ENCODE data around the gene USP33.
A peak's percentile ranks its signal among the peaks of the same experiment; 100 is the strongest.
"Not testable (repeated sequence)": the region's sequence is repeated elsewhere in the genome, so short reads cannot be mapped to it uniquely, and the experiment has no call there.

USP33 gene

DNA sequence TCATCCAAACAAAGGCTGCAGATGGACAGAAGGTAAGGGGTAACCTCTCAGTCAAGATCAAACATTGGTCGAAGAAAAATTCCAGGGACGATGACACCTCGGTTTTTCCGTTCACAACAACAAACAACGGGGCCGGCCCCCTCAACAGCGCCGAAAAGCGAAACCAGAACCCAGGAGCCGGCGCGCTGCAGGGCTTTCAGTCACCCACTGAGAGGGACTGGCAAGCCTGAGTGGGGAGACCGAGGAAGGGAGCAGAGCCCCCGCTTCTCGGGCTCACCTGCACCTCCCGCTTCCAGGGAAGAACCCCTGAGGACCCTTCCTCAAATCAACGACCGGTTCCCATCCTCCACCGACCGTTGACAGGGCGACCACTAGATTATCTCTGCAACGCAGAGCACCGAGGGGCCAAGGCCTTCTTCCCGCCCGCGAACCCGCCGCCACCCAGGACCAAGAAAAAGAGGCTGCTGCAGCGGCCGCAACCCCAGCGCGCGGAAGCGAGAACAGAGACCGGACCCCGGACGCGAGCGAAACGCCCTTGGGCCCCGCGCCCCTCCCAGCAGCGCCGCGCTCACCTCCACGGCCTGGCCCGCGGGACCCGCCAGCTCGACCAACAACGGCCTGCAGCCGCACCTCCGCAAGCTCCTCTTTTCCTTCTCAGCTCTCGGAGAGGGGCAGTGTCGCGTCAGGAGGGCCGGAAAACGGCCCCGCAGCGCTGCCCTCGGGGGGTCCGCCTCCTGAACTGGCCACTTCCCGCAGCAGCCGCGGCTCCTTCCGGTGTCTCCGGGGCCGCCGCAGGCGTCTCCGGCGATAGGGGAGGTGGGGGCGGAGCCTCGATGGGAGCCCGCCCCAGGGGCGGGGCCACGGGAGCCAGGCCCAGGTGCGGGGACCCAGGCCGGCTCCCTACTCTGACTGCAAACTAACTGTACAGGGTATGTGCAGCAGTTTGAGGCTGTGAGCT is at the start of gene USP33:
TSS of gene USP33 (minus strand) at position 782 of the 958 bp plus-strand sequence. CDS start 18,155 bp downstream, outside the sequence.
- DNase-seq (ENCODE audit: low spot score): peak; percentile 90

- DNase-seq (ENCODE audit: low spot score): no peak
Measured at GRCh38 chr1:77803371-77803770, 43.7 kb upstream of the USP33 start.

GRCh38 chr1:77802026-77802425 is 42.4 kb upstream of the USP33 start:
- no peak for DNase-seq (ENCODE audit: low spot score)

GRCh38 chr1:77797991-77798390 is 38.3 kb upstream of the USP33 start:
- DNase-seq (ENCODE audit: low spot score): no peak

DNA sequence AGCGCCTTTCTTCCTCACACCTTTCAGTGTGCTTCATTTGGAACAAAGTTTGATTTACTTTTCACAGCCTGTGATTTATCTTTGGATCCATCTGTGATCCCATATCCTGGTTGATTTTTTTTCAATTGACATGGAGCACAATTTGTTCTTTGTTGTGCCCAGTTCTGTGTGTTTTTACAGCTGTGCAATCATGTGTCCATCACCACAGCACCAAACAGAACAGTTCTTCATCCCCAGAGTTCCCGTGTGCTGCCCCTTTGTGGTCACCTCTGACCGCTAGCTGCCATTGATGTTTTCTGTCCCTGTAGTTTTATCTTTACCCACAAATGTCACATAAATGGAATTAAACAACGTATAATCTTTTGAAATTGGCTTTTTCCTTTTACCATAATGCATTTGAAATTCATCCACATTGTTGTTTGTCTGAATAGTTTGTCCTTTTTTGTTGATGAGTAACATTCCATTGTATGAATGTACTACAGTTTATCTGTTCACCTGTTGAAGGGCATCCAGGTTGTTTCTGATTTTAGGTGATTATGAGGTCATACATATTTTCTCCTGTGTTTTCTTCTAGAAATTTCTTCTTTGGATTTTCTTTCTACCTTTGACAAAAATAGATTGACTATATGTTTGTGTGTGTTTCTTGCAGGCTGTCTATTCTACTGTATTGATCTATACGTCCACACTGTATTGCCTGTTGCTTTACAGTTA is 37.2 kb upstream of the USP33 start:
- DNase-seq (ENCODE audit: low spot score): no peak

DNA sequence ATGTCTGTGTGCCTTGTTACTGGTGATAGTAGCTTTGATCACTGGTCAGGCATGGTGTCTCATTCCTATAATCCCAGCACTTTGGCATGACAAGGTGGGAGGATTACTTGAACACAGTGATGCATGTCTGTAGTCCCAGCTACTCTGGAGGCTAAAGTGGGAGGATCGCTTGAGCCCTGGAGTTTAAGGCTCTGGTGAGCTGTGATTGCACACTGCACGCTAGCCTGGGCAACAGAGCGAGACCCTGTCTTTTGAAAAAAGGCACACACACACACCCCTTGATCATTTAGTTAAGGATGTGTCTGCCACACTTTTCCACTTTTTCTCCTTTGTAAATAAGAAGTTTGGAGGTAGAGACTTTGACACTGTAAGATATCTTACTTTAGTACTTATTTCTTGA is 34.9 kb upstream of the USP33 start:
- no peak for DNase-seq (ENCODE audit: low spot score)

GRCh38 chr1:77786093-77786741 is 26.6 kb upstream of the USP33 start:
- DNase-seq (ENCODE audit: low spot score): not testable (repeated sequence)

DNA sequence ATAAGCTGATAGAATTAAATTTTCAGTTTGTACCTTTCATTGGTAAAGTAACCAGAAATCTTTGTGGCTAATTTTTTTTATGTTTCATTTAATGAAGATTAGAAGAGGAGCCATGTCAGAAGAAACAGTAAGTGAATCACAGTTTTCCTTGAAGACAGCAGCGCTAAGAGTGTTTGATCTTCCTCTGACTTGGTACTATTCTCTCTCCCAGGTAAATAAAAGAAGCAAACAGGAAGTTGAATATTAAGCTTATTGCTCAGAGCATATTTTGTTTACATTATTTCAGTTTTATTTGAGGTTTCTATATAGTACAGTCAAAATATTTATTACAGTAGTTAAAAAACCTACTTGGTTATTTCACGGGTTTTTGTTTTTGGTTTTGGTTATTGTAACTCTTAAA is 23.5 kb upstream of the USP33 start:
- DNase-seq (ENCODE audit: low spot score): no peak

DNA sequence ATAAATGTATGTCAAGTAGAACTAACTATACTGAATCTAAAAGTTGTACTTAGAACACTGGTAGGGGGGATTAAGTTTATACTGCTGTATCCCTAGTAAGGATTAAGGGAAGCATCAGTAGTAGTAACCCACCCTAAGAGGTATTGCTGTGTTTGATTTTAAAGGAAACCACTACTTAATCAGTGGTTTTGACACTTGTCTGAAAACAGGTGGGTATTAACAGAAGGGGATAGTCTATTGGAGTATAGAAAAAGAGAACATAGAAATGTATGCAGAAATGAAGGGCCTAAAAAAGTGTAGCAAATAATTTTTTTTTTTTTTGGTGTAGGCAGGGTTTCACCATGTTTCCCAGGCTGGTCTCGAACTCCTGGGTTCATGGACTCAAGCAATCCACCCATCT is 22.0 kb upstream of the USP33 start:
- DNase-seq (ENCODE audit: low spot score): no peak

DNA sequence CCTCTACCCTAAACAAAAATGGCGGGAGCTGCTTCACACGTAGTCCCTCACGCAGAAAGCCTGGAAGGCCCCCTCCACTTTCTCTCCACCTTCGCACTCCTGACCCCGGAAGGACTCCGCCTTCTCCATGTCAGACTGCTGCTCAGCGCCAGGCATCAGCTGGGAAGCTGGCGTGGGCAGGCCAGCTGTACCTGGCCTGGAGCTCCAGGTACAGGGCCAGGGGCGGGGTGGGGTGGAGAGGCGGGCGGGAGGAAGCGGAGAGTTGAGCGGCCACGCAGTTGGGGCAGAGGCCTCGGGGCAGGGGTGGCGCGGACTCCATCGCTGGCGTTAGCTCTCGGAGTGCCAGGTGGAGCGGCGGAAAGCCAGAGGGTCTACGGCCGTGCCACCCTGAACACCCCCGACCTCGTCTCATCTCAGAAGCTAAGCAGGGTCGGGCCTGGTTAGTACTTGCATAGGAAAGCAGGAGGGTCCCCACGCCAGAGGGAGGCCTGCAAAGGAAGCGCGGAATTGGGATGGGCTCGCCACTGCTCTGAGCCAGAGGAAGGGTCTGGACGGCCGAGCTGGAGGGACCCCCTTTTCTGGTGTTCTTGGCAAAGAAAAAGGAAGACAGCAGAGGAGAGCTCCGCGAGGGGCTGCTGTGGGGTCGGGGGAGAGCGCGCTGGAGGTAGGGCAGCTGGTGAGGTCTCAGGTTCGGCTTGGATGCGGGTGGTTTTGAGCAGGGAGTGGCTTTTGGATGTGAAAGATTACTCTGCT is 20.1 kb upstream of the USP33 start, which contains the start of gene MIGA1:
TSS of gene MIGA1 (plus strand) at position 121 of the 753 bp plus-strand sequence. CDS start 3,604 bp downstream, outside the sequence.
- DNase-seq (ENCODE audit: low spot score): peak; percentile 61

DNA sequence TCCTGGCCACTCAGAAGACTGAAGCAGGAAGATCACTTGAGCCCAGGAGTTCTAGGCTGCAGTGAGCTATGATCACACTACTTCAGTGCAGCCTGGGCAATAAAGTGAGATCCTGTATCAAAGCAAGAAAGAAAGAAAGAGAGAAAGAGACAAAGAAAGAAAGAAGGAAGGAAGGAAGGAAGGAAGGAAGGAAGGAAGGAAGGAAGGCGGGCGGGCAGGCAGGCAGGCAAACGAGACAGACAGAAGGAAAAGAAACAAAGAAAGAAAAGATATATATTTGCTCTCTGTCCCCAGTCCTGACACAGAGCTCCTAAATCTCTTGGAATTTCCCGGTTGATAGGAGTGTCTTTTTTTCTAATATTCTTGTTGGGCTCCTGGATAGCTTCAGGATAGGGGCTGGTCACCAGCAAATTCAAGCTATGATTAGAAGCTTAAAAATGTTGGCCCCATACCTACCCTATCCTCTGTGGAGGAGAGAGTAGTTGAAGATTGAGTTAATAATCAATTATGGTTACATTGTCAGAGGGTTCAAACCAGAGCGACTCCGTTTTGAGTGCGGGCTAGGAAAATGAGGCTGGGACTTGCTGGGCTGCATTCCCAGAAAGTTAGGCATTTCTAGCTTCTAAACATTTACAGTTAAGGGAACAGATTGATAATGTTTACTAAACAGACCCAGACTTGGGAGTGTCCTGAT is 16.5 kb upstream of the USP33 start:
- no peak for DNase-seq (ENCODE audit: low spot score)

GRCh38 chr1:77768006-77768405 is 8.4 kb upstream of the USP33 start:
- DNase-seq (ENCODE audit: low spot score): no peak

- peak; percentile 22 for DNase-seq (ENCODE audit: low spot score)
Measured at GRCh38 chr1:77762072-77762476, 2.4 kb upstream of the USP33 start.

DNA sequence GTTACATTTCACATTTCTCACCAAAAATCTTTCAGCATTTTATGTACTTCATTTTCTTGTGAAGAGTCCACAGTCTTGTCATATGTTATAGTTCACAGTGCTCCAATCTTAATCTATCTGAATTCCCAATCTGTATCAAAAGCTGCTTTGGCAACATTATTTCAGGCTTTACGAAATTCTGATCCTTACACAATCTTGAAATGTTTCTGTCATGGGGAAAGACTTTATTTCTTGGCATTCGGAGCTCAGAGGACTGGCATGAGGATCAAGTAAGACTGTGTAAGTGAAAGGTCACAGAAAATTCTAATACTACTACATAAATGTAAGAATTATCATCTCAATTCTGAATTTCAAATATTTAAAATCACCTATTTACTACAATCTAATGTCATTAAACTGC is 2.0 kb downstream of the USP33 start:
- peak; percentile 22 for DNase-seq (ENCODE audit: low spot score)

DNA sequence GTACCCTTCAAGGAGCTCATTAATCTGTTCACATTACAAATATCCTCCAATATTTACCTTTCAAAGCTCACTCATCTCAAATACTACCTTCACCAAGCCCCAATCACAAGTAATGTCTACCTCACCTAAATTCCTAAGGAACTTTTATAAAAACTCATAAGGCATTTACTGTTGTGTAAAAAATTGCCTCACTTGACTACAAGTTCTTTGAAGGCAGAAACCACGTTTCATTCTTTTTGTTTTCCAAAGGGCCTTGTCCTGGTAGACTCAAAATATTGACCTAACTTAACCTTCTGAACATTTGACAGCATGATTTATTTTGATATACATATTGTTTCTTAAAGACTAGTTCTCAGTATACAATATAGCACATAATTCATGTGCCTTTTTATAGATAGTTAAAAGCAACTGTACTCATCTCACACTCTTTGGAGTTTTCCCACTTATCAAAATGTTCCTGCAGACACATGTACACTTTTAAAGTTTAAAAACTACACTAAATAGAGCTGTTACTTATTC is 2.5 kb downstream of the USP33 start:
- DNase-seq (ENCODE audit: low spot score): peak; percentile 11

GRCh38 chr1:77756052-77756754 is 3.4 kb downstream of the USP33 start:
- peak; percentile 26 for DNase-seq (ENCODE audit: low spot score)

DNA sequence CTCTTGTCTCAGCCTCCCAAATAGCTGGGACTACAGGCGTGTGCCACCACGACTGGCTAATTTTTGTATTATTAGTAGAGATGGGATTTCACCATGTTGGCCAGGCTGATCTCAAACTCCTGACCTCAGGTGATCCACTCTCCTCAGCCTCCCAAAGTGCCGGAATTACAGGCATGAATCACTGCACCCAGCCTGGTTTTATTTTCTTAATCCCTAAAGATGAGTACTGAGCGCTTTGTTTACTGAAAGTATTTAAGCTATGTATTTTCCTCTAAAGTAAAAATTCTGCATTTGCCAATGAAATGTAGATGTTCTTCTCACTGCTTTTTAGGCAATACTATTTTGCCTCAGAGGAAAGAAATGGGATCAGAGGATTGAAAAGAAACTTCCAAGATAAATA is 10.2 kb downstream of the USP33 start:
- not testable (repeated sequence) for DNase-seq (ENCODE audit: low spot score)

DNA sequence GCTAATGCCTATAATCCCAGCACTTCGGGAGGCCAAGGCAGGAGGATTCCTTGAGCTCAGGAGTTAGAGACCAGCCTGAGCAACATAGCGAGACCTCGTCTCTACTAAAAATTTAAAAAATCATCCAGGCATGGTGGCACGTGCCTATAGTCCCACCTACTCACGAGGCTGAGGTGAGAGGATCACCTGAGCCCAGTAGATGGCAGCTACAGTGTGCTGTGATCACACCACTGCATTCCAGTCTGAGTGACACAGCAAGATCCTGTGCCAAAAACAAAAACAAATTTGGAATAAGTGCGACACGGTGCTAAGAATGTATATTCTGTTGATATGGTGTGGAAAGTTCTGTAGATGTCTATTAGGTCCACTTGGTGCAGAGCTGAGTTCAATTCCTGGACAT is 15.1 kb downstream of the USP33 start:
- DNase-seq (ENCODE audit: low spot score): peak; percentile 60

DNA sequence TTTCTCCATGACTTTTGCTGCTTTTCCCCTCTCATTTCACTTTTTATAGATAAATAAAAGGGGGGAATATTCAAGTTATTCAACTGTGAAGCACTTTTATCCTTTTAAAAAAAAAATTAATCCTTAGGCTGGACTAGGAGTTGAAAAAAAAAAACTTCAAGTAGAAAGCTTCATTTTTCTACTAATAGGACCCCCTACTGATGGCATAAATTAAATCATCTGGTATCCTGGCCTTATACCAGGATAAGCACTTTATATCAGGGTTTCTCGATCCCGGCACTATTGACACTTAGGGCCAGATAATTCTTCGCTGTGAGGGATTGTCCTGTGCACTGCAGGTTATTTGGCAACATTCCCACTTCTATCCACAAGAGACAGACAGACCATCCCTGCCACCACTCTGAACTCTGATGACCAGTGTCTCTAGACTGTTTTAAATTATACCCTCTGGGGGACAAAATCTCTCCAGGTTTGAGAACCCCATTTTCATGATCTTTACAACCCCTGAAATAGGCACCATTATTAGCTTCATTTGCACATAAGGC is 17.6 kb downstream of the USP33 start:
- DNase-seq (ENCODE audit: low spot score): no peak

DNA sequence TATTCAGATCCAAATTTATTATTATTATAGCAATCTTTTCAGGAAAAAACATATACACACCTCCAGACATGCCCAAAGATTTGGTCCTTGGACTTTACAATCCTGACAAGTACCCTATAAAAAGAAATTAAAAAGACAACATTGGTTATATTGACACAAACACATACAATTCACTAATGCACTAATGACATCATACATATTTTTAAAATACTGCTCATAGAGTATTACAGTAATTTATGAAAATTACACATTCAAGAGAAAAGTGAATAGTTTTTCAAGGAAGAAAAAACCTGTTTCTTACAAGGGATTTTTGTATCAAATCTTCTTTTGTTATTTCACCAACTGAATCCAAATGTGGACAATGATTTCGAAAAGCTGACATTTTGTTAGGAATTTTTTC is 18.3 kb downstream of the USP33 start:
- DNase-seq (ENCODE audit: low spot score): no peak

All from hematopoietic multipotent progenitor cell treated with erythropoietin and hydrocortisone succinate and interleukin-3 and kit ligand, for 17 days (in vitro differentiated cells).